DND-41 (cell line): Measurements from ENCODE around the gene CACHD1.

Experiments used
- ATAC-seq: fragments of 200-7000 bp; cut with Tn5 transposase; 3 replicates; pipeline ENCODE4 v1.9.1; 2021; ENCODE audit warnings: low read depth; ENCODE audit not compliant: insufficient read depth
- DNase-seq: peaks from one replicate; pipeline ENCODE4 v3.0.0-alpha.2; 2020
- H2AFZ ChIP-seq: 2 replicates; pipeline ENCODE4 v1.6.0; 2012; ENCODE audit warnings: low read depth, low read length
- H3K27ac ChIP-seq: 2 replicates; pipeline ENCODE4 v1.5.1; 2012; ENCODE audit warnings: low read length, inconsistent platforms
- H3K27me3 ChIP-seq: fragments of 200-600 bp; sonication (generic); 2 replicates; pipeline ENCODE4 v1.6.0; 2012; ENCODE audit warnings: low read length, mild to moderate bottlenecking, inconsistent platforms; ENCODE audit not compliant: insufficient read depth, poor library complexity
- H3K36me3 ChIP-seq: 2 replicates; pipeline ENCODE4 v1.5.1; 2012; ENCODE audit warnings: low read length, inconsistent platforms; ENCODE audit not compliant: insufficient read depth
- H3K4me1 ChIP-seq: 2 replicates; pipeline ENCODE4 v1.5.1; 2012; ENCODE audit warnings: mild to moderate bottlenecking, low read length; ENCODE audit not compliant: insufficient read depth
- H3K4me2 ChIP-seq: 2 replicates; pipeline ENCODE4 v1.6.0; 2012; ENCODE audit warnings: mild to moderate bottlenecking, moderate library complexity, low read length, inconsistent platforms; ENCODE audit not compliant: insufficient read depth
- H3K4me3 ChIP-seq, 2 experiments: fragments of 200-600 bp in 1 of 2; shearing (Covaris generic) in 1 of 2; 2 replicates each; pipeline ENCODE4 v1.5.1; 2012 to 2016; ENCODE audit warnings: inconsistent platforms in 2 of 2, low read length in 2 of 2, mild to moderate bottlenecking in 2 of 2, low read depth in 1 of 2, moderate library complexity in 1 of 2
- H3K79me2 ChIP-seq: 2 replicates; pipeline ENCODE4 v1.6.0; 2012; ENCODE audit warnings: low read length, inconsistent platforms; ENCODE audit not compliant: insufficient read depth
- H3K9ac ChIP-seq: 2 replicates; pipeline ENCODE4 v1.6.0; 2012; ENCODE audit warnings: low read depth, mild to moderate bottlenecking, inconsistent platforms, low read length, moderate library complexity
- H3K9me3 ChIP-seq: 2 replicates; pipeline ENCODE4 v1.5.1; 2012; ENCODE audit warnings: low read length, moderate library complexity, mild to moderate bottlenecking, inconsistent platforms; ENCODE audit not compliant: insufficient read depth, severe bottlenecking
- H4K20me1 ChIP-seq: 2 replicates; pipeline ENCODE4 v1.6.0; 2012; ENCODE audit warnings: low read length; ENCODE audit not compliant: insufficient read depth
- CTCF ChIP-seq: IDR thresholded peaks from 2 replicates; pipeline ENCODE4 v1.5.1; 2012; ENCODE audit warnings: borderline replicate concordance, low read length, moderate library complexity, mild to moderate bottlenecking; ENCODE audit not compliant: poor library complexity, severe bottlenecking; ENCODE audit errors: extremely low read depth
- EZH2 ChIP-seq: IDR thresholded peaks from 3 replicates; pipeline ENCODE4 v1.6.1; 2012; ENCODE audit warnings: borderline replicate concordance, low read depth, mild to moderate bottlenecking, moderate library complexity, low read length, inconsistent platforms; ENCODE audit not compliant: severe bottlenecking

CACHD1 gene

GRCh38 chr1:64686828-64687724, 217.1 kb downstream of the CACHD1 start:
- TF ChIP-seq CTCF (peak; percentile 79), EZH2 (no peak)
- no peak overlapping the region for H2AFZ ChIP-seq
- H3K4me3 ChIP-seq = no peak overlapping the region
- H4K20me1 ChIP-seq = no peaks in the 10 kb centered on the region
- H3K79me2 ChIP-seq = no peaks in the 10 kb centered on the region
- peaks cover 5% of the 10 kb centered on the region for H3K27me3 ChIP-seq
- peak; percentile 18 for DNase-seq
- no peaks in the 10 kb centered on the region for H3K4me1 ChIP-seq
- H3K36me3 ChIP-seq = no peaks in the 10 kb centered on the region
- H3K9me3 ChIP-seq = no peaks in the 10 kb centered on the region
- H3K9ac ChIP-seq = no peak overlapping the region
- H3K27ac ChIP-seq = no peak overlapping the region
- peak; percentile 66; the same call in 2 of the 3 replicates for ATAC-seq
- H3K4me2 ChIP-seq = no peak overlapping the region

- no peak for DNase-seq
- Histone ChIP-seq H3K4me1 (no peaks in the 10 kb centered on the region), H3K27me3 (peaks cover 2% of the 10 kb centered on the region), H4K20me1 (no peaks in the 10 kb centered on the region), H3K9ac (no peak overlapping the region), H3K79me2 (no peaks in the 10 kb centered on the region), H3K4me2 (no peak overlapping the region), H2AFZ (no peak overlapping the region), H3K9me3 (no peaks in the 10 kb centered on the region), H3K36me3 (no peaks in the 10 kb centered on the region), H3K27ac (no peak overlapping the region), H3K4me3 (no peak overlapping the region)
- TF ChIP-seq EZH2 (no peak), CTCF (no peak)
- no peak for ATAC-seq
These were observed 217.9 kb downstream of the CACHD1 start for GRCh38 chr1:64687725-64688327.

- H3K4me2 ChIP-seq = no peak overlapping the region
- no peak for DNase-seq
- no peaks in the 10 kb centered on the region for H3K79me2 ChIP-seq
- peaks cover 8% of the 10 kb centered on the region for H3K27me3 ChIP-seq
- H3K4me1 ChIP-seq = no peaks in the 10 kb centered on the region
- no peak overlapping the region for H2AFZ ChIP-seq
- H3K27ac ChIP-seq = no peak overlapping the region
- TF ChIP-seq EZH2 (no peak), CTCF (no peak)
- no peaks in the 10 kb centered on the region for H3K9me3 ChIP-seq
- H3K9ac ChIP-seq = no peak overlapping the region
- H3K4me3 ChIP-seq = no peak overlapping the region
- H3K36me3 ChIP-seq = no peaks in the 10 kb centered on the region
- no peak for ATAC-seq
- H4K20me1 ChIP-seq = no peaks in the 10 kb centered on the region
These were observed 221.7 kb downstream of the CACHD1 start for GRCh38 chr1:64691626-64692025.
